D721Med (cell line): ENCODE measurements around the gene ADGRA1.

ENCODE experiments used
- DNase-seq: peaks from one replicate; pipeline ENCODE4 v3.0.0; 2011; ENCODE audit warnings: low spot score; ENCODE audit not compliant: insufficient read length
- FAIRE-seq: peaks from 2 replicates; lab custom pipeline; 2011; peaks lifted over from hg19 to GRCh38; lab: Jason Lieb, UNC
- TF ChIP-seq, protein P1 (sequence below): IDR thresholded peaks from 2 replicates; pipeline ENCODE4 v1.5.1; 2012; ENCODE audit warnings: mild to moderate bottlenecking, control low read depth; ENCODE audit not compliant: insufficient read depth; ENCODE audit errors: missing control alignments

The ADGRA1 gene

DNA sequence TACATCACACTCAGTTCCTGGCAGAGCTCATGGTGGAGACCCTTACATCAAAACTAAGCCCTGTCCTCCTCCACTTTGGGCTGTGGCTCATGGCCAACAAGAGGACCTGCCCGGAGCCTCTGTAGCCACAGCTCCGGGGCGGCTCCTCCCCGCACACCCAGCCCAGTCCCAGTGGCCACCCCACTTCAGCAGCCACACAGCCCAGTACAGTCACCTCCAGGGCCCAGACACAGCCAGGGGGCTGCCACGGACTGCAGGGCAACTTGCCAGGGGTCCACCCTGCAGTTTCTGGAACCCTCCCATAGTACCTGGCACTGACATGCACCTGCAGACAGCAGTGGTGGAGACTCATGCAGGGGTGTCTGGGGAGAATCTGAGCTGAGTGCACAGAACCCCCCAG, 11.8 kb downstream of the ADGRA1 start:
- FAIRE-seq: no peak
- no peak for DNase-seq
- TF ChIP-seq, protein P1, sequence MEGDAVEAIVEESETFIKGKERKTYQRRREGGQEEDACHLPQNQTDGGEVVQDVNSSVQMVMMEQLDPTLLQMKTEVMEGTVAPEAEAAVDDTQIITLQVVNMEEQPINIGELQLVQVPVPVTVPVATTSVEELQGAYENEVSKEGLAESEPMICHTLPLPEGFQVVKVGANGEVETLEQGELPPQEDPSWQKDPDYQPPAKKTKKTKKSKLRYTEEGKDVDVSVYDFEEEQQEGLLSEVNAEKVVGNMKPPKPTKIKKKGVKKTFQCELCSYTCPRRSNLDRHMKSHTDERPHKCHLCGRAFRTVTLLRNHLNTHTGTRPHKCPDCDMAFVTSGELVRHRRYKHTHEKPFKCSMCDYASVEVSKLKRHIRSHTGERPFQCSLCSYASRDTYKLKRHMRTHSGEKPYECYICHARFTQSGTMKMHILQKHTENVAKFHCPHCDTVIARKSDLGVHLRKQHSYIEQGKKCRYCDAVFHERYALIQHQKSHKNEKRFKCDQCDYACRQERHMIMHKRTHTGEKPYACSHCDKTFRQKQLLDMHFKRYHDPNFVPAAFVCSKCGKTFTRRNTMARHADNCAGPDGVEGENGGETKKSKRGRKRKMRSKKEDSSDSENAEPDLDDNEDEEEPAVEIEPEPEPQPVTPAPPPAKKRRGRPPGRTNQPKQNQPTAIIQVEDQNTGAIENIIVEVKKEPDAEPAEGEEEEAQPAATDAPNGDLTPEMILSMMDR: no peak

DNA sequence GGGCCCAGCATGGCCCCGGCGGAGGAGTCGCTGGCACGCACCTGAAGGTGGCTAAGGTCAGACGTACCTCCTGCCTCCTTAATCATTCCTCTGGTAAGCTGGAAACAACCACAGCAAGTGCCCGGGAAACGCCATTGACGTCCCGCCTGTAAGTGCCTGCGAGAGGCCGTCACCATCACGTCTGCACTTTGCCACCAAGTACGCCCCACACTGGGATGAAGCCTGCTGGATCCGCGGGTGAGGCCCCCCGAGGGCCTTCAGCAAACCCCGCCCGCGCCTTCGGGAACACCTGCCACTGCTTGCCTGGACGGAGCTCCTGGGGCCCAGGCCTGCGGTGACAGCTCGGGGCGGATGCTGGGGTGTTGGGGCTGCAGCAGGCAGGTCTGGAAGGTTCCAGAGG, 12.5 kb downstream of the ADGRA1 start:
- FAIRE-seq (no peak), DNase-seq (no peak)
- TF ChIP-seq, protein P1: no peak

DNA sequence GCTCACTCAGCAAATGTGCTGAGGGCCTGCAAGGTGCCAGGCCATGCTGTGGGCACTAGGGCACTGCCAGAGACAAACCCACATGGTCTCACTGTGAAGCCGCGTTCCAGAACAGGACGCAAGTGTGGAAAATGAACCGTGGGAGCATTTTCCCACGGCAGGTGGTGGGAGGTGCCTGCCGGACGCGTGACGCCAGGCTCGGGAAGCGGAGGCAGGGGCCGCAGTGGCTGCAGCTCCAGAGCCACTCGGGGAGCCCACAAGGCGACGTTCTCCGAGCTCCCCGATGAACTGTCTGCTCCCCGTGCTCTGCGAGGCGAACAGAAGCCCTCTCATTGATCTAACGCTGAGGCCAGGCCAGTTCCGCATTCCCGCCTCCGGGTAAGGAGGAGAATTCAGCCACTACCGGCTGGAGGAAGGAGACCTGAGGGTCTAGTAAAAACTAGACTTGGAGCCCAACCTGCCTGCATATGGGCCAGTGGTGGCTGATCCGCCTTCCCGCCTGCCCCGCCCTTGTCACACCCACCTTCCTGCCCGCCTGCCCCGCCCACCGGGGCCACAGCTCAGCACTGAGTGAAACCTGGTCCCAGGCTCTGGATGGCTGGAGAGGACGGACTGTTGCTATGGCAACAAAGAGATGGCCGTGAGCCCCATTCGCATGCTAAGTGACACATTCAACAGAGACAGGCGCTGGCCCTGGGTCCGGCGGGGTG, 13.1 kb downstream of the ADGRA1 start:
- FAIRE-seq (no peak), DNase-seq (no peak)
- TF ChIP-seq, protein P1: no peak

DNA sequence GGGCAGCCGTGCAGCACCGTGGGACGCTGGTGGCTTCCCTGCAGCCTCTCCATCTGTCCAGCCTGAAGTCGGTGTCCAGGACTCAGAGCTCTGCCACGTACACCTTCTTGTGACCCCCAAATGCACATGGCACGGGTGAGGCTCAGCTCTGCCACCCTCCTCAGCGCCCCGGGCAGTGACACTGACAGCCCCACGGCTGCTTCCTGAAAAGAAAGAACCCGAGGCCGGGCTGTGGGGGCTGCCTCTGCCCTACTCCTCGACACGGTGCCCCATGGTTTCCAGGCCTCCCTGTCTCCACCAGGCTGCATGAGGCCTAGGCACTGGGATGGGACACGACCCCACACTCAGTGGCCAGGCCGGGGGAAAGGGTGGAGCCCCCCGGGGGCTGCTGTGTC, 13.7 kb downstream of the ADGRA1 start:
- no peak for DNase-seq
- TF ChIP-seq, protein P1: no peak
- no peak for FAIRE-seq

DNA sequence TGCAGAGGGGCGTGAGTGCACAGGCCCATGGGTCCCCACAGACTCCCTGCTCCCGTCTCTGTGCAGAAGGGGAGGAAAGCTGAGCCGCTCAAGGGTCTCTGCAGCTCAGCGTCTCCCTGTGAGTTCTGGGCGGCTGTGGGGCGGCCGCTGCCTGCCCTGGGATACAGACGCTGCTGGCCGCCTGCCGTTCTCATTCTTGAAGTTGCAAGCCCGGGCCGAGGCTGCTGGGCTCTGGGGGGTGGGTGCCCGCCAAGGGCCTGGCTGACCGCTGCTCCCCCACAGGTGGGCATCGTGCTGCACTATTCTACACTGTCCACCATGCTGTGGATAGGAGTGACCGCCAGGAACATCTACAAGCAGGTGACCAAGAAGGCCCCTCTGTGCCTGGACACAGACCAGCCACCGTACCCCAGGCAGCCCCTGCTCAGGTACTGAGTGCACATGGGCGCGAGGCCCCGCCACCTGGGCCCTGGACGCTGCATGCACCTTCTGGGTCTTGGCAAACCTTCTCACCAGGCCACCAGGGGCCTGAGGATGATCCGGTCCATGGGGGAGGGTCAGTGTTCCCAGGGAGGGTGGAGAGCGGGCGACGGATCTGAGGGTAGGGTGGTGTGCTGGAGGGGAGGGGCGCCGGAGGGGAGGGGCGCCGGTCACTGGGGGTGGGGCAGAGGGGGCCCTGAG, 14.8 kb downstream of the ADGRA1 start:
- TF ChIP-seq, protein P1: no peak
- FAIRE-seq (no peak), DNase-seq (no peak)

DNA sequence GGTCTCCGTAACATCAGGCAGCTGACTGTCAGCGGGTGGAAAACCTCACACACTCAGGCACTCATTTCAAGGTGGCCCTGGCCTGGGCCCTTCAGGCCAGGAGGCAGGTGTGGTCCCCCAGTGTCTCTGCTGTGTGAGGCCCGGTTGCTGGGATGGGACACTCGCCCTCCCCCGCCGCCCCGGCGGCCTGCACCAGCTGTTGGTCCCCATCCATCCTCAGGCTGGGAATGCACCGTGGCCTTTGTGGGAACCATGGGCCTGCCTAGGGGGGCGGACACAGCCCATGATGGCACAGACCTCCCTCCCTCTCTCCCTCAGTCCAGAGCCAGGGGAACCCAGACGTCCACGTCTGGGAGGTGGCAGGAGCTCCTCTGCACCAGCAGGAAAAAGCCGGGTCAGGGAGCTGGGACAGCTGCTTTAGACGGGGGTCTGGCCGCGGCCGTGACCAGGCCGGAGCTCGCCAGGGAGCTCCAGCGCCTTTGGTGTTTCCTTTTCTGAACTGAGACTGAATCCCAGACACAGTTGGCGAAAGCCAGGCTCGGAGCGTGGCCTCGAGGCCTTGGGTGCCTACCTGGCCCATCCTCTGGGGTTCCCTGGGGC, 15.7 kb downstream of the ADGRA1 start:
- TF ChIP-seq, protein P1: no peak
- no peak for DNase-seq
- no peak for FAIRE-seq
